VCaP (cell line): ENCODE measurements around the gene PSME3.
"Not testable (repeated sequence)": the region's sequence is repeated elsewhere in the genome, so short reads cannot be mapped to it uniquely, and the experiment has no call there.

Experiments
- H3K27ac ChIP-seq: fragments of 450-650 bp; 2 replicates; pipeline ENCODE4 v1.5.1; 2017
- TF ChIP-seq, protein P1 (sequence below): fragments of 450-650 bp; conservative IDR thresholded peaks from 2 replicates; pipeline ENCODE4 v1.5.1; 2017; ENCODE audit warnings: mild to moderate bottlenecking, moderate library complexity

Gene PSME3

GRCh38 chr17:42877037-42877436 lies 43.8 kb downstream of the PSME3 start:
- TF ChIP-seq, protein P1, sequence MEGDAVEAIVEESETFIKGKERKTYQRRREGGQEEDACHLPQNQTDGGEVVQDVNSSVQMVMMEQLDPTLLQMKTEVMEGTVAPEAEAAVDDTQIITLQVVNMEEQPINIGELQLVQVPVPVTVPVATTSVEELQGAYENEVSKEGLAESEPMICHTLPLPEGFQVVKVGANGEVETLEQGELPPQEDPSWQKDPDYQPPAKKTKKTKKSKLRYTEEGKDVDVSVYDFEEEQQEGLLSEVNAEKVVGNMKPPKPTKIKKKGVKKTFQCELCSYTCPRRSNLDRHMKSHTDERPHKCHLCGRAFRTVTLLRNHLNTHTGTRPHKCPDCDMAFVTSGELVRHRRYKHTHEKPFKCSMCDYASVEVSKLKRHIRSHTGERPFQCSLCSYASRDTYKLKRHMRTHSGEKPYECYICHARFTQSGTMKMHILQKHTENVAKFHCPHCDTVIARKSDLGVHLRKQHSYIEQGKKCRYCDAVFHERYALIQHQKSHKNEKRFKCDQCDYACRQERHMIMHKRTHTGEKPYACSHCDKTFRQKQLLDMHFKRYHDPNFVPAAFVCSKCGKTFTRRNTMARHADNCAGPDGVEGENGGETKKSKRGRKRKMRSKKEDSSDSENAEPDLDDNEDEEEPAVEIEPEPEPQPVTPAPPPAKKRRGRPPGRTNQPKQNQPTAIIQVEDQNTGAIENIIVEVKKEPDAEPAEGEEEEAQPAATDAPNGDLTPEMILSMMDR = no peak
- H3K27ac ChIP-seq = no peak overlapping the region

DNA sequence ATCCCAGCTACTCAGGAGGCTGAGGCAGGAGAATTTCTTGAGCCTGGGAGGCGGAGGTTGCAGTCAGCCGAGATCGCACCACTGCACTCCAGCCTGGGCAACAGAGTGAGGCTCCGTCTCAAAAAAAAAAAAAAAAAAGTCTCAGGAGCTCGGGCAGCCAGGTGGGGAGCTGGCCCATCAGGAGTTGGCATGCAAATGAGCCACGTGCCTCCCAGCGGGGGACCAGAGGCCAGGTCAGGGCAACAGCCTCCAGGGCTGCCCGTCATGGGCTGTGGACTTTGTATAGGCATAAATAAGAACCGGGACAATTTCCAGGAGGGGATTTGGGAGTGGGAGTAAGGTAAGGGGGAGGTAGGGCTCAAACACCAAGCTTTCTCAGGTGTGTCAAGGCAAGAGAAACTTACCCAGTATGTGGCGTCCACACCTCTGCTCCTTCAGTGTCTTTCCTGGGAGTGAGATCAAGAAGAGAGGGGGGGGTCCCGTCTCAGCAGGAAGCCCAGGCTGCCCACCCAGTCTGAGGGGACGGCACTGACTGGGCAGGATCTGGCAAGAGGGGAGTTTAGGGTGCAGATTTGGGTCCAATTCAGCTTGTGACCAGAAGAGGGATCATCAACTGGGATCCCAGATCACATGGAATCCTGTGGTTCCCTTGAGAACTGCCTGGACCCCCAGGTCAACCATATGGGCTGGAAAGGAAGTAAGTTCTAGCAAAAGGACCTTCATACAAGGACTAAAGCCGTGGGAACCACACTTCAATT lies 45.1 kb downstream of the PSME3 start:
- no peak overlapping the region for H3K27ac ChIP-seq
- TF ChIP-seq, protein P1 = no peak

- H3K27ac ChIP-seq = no peak overlapping the region
- TF ChIP-seq, protein P1 = no peak
These were observed 45.9 kb downstream of the PSME3 start for GRCh38 chr17:42878924-42879595.

DNA sequence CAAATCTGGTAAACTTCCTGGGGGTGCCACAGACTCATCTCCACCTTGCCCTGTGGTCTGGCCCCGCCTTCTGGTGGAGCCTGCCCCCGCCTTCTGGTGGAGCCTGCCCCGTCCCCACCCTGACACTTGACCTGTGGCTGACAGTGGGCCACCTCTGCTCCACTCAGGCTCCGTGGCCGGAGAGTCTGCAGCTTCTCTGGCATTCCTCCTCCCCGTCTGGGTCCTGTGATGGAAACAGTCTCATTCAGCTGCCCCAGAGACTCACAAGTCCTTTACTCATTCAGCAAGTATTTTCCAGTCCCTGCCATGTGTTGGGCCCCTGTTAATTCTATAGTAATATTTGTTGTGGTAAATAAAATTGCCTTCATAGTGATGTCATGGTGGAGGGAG lies 46.4 kb downstream of the PSME3 start:
- no peak overlapping the region for H3K27ac ChIP-seq
- TF ChIP-seq, protein P1 = no peak

DNA sequence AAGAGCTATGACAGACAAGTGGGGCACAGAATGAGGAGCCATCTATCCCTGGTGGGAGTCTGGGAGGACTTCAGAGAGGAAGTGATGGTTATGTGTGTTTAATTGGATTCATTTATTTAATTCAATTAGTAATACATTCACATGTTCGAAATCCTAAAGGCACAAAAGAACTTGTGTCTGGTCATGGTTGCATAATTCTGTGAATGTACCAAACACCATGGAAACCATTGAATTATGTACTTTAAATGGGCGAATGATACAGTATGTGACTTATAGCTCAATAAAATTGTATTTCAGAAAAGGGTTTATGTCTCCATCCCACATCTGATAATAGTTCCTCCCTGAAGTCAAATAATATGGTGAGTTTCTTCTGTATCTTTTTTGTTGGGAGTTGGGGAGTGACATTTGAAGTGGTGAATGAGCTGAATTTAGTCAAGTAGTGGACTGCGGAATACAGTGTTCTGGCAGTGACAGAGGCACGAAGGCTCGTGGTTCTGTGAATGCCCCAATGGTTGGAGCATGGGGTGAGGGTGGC lies 47.6 kb downstream of the PSME3 start:
- no peak overlapping the region for H3K27ac ChIP-seq
- TF ChIP-seq, protein P1 = no peak

GRCh38 chr17:42881706-42882105 lies 48.5 kb downstream of the PSME3 start:
- H3K27ac ChIP-seq = not testable (repeated sequence)

GRCh38 chr17:42882166-42882565 lies 49.0 kb downstream of the PSME3 start:
- TF ChIP-seq, protein P1 = no peak
- H3K27ac ChIP-seq = no peak overlapping the region
